H9 (cell line): ENCODE measurements around the gene TRUB2. TPM values are rescaled to one million over a fixed set of nuclear protein-coding genes. Genes with fewer than 3 reads are reported as not detected.

Experiments used
- DNase-seq: peaks from one replicate; pipeline ENCODE4 v3.0.0-alpha.2; 2017
- H2AFZ ChIP-seq: one replicate; pipeline ENCODE4 v1.6.1; 2013; ENCODE audit warnings: mild to moderate bottlenecking, low read length, control low read depth, moderate library complexity
- H2AK5ac ChIP-seq: 2 replicates; pipeline ENCODE4 v1.6.1; 2013; ENCODE audit warnings: low read length, control low read depth, mixed read lengths; ENCODE audit not compliant: insufficient read length
- H2BK120ac ChIP-seq: one replicate; pipeline ENCODE4 v1.6.1; 2013; ENCODE audit warnings: low read depth, mild to moderate bottlenecking, low read length, control low read depth, inconsistent platforms; ENCODE audit not compliant: poor library complexity, severe bottlenecking
- H2BK12ac ChIP-seq: 2 replicates; pipeline ENCODE4 v1.6.1; 2013; ENCODE audit warnings: low read length, control low read depth, mixed read lengths, low read depth; ENCODE audit not compliant: insufficient read length
- H2BK15ac ChIP-seq: 2 replicates; pipeline ENCODE4 v1.6.1; 2013; ENCODE audit warnings: low read depth, low read length, control low read depth
- H2BK20ac ChIP-seq: one replicate; pipeline ENCODE4 v1.6.1; 2013; ENCODE audit warnings: low read depth, mild to moderate bottlenecking, low read length, control low read depth, inconsistent platforms; ENCODE audit not compliant: poor library complexity, severe bottlenecking
- H2BK5ac ChIP-seq: 2 replicates; pipeline ENCODE4 v1.6.1; 2013; ENCODE audit warnings: low read length, control low read depth, mixed read lengths; ENCODE audit not compliant: insufficient read length
- H3K14ac ChIP-seq: 2 replicates; pipeline ENCODE4 v1.6.1; 2013; ENCODE audit warnings: low read length, control low read depth; ENCODE audit not compliant: insufficient read depth
- H3K18ac ChIP-seq: 2 replicates; pipeline ENCODE4 v1.6.1; 2013; ENCODE audit warnings: low read depth, mild to moderate bottlenecking, mixed read lengths, low read length, control low read depth; ENCODE audit not compliant: insufficient read length
- H3K23ac ChIP-seq: 2 replicates; pipeline ENCODE4 v1.6.1; 2013; ENCODE audit warnings: low read length, control low read depth, mixed read lengths, low read depth; ENCODE audit not compliant: insufficient read length
- H3K23me2 ChIP-seq: 2 replicates; pipeline ENCODE4 v1.6.1; 2013; ENCODE audit warnings: low read depth, mild to moderate bottlenecking, mixed read lengths, low read length, control low read depth; ENCODE audit not compliant: insufficient read length, poor library complexity, severe bottlenecking
- H3K27ac ChIP-seq: 2 replicates; pipeline ENCODE4 v1.5.1; 2013; ENCODE audit warnings: low read length, control low read depth, mixed read lengths, low read depth; ENCODE audit not compliant: insufficient read length
- H3K27me3 ChIP-seq: 2 replicates; pipeline ENCODE4 v1.6.1; 2013; ENCODE audit warnings: low read length, control low read depth, inconsistent platforms; ENCODE audit not compliant: insufficient read depth
- H3K4ac ChIP-seq: 2 replicates; pipeline ENCODE4 v1.6.1; 2013; ENCODE audit warnings: low read depth, mild to moderate bottlenecking, control low read depth, inconsistent platforms, low read length, moderate library complexity
- H3K4me1 ChIP-seq: 2 replicates; pipeline ENCODE4 v1.6.1; 2013; ENCODE audit warnings: low read length, control low read depth, inconsistent platforms; ENCODE audit not compliant: insufficient read depth
- H3K4me2 ChIP-seq: 2 replicates; pipeline ENCODE4 v1.6.1; 2013; ENCODE audit warnings: low read length, control low read depth, mixed read lengths; ENCODE audit not compliant: insufficient read length, insufficient read depth
- H3K56ac ChIP-seq: 2 replicates; pipeline ENCODE4 v1.6.1; 2013; ENCODE audit warnings: low read depth, mild to moderate bottlenecking, mixed read lengths, low read length, control low read depth; ENCODE audit not compliant: insufficient read length
- H3K79me1 ChIP-seq: 2 replicates; pipeline ENCODE4 v1.6.1; 2013; ENCODE audit warnings: low read depth, mild to moderate bottlenecking, moderate library complexity, low read length, control low read depth, inconsistent platforms; ENCODE audit not compliant: insufficient read depth, poor library complexity, severe bottlenecking
- H3K79me2 ChIP-seq: 2 replicates; pipeline ENCODE4 v1.6.1; 2013; ENCODE audit warnings: low read length, control low read depth, inconsistent platforms; ENCODE audit not compliant: insufficient read depth
- H3K9ac ChIP-seq: 2 replicates; pipeline ENCODE4 v1.6.1; 2013; ENCODE audit warnings: low read length, control low read depth, mixed read lengths; ENCODE audit not compliant: insufficient read length; ENCODE audit errors: extremely low read depth
- H3K9me3 ChIP-seq: one replicate; pipeline ENCODE4 v1.6.1; 2013; ENCODE audit warnings: low read depth, low read length, inconsistent platforms; ENCODE audit not compliant: control insufficient read depth
- H3T11ph ChIP-seq: one replicate; pipeline ENCODE4 v1.6.1; 2013; ENCODE audit warnings: mild to moderate bottlenecking, low read length, control low read depth, inconsistent platforms
- H4K20me1 ChIP-seq: one replicate; pipeline ENCODE4 v1.6.1; 2013; ENCODE audit not compliant: control insufficient read depth, insufficient read length, insufficient read depth
- H4K5ac ChIP-seq: 2 replicates; pipeline ENCODE4 v1.6.1; 2013; ENCODE audit warnings: low read depth, mild to moderate bottlenecking, mixed read lengths, low read length, control low read depth; ENCODE audit not compliant: insufficient read length
- H4K8ac ChIP-seq: replicated peaks from 2 replicates; pipeline ENCODE4 v1.6.1; 2013; ENCODE audit warnings: low read length, control low read depth, mixed read lengths, low read depth; ENCODE audit not compliant: insufficient read length
- H4K91ac ChIP-seq: 2 replicates; pipeline ENCODE4 v1.6.1; 2013; ENCODE audit warnings: low read depth, mild to moderate bottlenecking, moderate library complexity, mixed read lengths, low read length, control low read depth; ENCODE audit not compliant: insufficient read length
- H3K27ac Mint-ChIP-seq, 3 experiments: 2 replicates in 2 of 3; 3 replicates in 1 of 3; pipeline ENCODE4 v1.8.0; 2020 to 2021; ENCODE audit warnings: mixed read lengths in 3 of 3, mild to moderate bottlenecking in 1 of 3, moderate library complexity in 1 of 3
- H3K27me3 Mint-ChIP-seq: 2 replicates; pipeline ENCODE4 v1.8.0; 2021; ENCODE audit warnings: low read depth, mild to moderate bottlenecking, moderate library complexity, mixed read lengths
- H3K36me3 Mint-ChIP-seq, 3 experiments: 2 replicates in 2 of 3; 3 replicates in 1 of 3; pipeline ENCODE4 v1.8.0; 2020 to 2021; ENCODE audit warnings: low read depth in 3 of 3, mixed read lengths in 3 of 3; ENCODE audit not compliant: insufficient read depth in 1 of 3
- H3K4me1 Mint-ChIP-seq, 2 experiments: 2 replicates each; pipeline ENCODE4 v1.8.0; 2020; ENCODE audit warnings: mixed read lengths in 2 of 2
- H3K4me3 Mint-ChIP-seq, 2 experiments: 2 replicates in 1 of 2; 3 replicates in 1 of 2; pipeline ENCODE4 v1.8.0; 2020 to 2021; ENCODE audit warnings: mild to moderate bottlenecking in 2 of 2, mixed read lengths in 2 of 2, moderate library complexity in 1 of 2
- H3K9me3 Mint-ChIP-seq, 2 experiments: 2 replicates in 1 of 2; 3 replicates in 1 of 2; pipeline ENCODE4 v1.8.0; 2020; ENCODE audit warnings: mild to moderate bottlenecking in 2 of 2, mixed read lengths in 2 of 2, moderate library complexity in 1 of 2
- WGBS: extraction: QIAGEN DNeasy Blood & Tissue Kit; methylation state at CpG from one replicate; pipeline ENCODE4 v1.1.7; 2013; ENCODE audit warnings: missing lambda C conversion rate, low lambda C conversion rate, mixed read lengths; ENCODE audit not compliant: insufficient read length; ENCODE audit errors: extremely low coverage; 5-methylcytosine and 5-hydroxymethylcytosine counted together
- total RNA-seq: library from RNA; stranded (reverse); gene quantifications from 2 replicates; pipeline ENCODE4 v1.2.1, GENCODE V29; 2021
- TF ChIP-seq, protein P1 (sequence below): fragments of 200-600 bp; sonication (generic); conservative IDR thresholded peaks from 3 replicates; pipeline ENCODE4 v1.8.0; 2021; ENCODE audit warnings: antibody characterized with exemption, mild to moderate bottlenecking

The TRUB2 gene
- total RNA-seq, 1 experiment from 2014 or later, result 38.3 TPM

DNA sequence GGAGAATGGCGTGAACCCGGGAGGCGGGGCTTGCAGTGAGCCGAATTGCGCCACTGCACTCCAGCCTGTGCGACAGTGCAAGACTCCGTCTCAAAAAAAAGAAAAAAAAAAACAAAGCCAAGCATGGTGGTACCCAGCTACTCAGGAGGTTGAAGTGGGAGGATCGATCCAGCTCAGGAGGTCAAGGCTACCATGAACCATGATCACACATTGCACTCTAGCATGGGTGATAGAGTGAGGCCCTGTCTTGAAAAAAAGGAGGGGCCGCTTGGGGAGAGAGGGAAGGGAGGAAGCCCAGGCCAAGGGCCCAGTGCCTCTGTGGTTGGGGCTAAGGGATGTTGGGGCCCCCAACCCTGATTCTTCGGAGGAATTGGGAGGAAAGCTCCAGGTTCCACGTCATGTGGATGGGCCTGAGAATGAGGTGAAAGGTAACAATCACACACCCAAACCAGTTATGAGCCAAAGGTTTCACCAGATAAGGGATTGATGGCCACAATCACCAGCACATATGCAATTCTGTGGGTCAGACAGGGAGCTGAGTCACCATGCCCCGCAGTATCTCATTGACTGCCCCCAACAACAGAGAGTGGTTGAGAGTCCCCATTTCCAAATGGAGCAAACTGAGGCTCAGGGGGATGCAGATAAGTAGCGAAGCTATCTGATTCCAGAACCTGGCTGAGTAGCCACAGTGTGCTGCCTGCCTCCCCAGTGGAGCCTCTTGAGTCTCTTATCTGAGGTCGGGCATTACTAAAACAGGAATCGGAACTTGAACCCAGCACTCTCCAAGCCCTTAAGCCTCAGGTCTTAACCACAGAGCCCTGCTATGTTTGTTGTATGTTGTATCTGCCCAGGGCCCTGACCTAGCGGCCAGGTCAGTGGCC, 25.7 kb downstream of the TRUB2 start:
- Histone ChIP-seq H3K23me2 (no peaks in the 10 kb centered on the region), H2BK20ac (no peak overlapping the region), H3K18ac (no peak overlapping the region), H2BK120ac (no peak overlapping the region), H3K14ac (no peak overlapping the region), H2BK12ac (no peak overlapping the region), H2BK15ac (no peak overlapping the region), H3K79me2 (no peaks in the 10 kb centered on the region), H3K9me3 (no peaks in the 10 kb centered on the region), H3T11ph (no peak overlapping the region), H3K9ac (no peak overlapping the region), H3K56ac (no peak overlapping the region), H4K91ac (no peak overlapping the region), H3K27ac (no peak overlapping the region), H3K4ac (no peak overlapping the region), H4K20me1 (no peaks in the 10 kb centered on the region), H2AK5ac (no peak overlapping the region), H3K4me2 (no peak overlapping the region), H2AFZ (no peak overlapping the region), H3K27me3 (no peaks in the 10 kb centered on the region), H2BK5ac (no peak overlapping the region), H4K5ac (no peak overlapping the region), H3K4me1 (no peaks in the 10 kb centered on the region), H4K8ac (no peak overlapping the region), H3K23ac (no peak overlapping the region), H3K79me1 (no peaks in the 10 kb centered on the region)
- no peak for DNase-seq
- TF ChIP-seq, protein P1, sequence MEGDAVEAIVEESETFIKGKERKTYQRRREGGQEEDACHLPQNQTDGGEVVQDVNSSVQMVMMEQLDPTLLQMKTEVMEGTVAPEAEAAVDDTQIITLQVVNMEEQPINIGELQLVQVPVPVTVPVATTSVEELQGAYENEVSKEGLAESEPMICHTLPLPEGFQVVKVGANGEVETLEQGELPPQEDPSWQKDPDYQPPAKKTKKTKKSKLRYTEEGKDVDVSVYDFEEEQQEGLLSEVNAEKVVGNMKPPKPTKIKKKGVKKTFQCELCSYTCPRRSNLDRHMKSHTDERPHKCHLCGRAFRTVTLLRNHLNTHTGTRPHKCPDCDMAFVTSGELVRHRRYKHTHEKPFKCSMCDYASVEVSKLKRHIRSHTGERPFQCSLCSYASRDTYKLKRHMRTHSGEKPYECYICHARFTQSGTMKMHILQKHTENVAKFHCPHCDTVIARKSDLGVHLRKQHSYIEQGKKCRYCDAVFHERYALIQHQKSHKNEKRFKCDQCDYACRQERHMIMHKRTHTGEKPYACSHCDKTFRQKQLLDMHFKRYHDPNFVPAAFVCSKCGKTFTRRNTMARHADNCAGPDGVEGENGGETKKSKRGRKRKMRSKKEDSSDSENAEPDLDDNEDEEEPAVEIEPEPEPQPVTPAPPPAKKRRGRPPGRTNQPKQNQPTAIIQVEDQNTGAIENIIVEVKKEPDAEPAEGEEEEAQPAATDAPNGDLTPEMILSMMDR, result no peak
- Mint-ChIP-seq H3K27ac (no peak overlapping the region), H3K4me1 (peaks cover 2 to 4% of the 10 kb centered on the region in 2 experiments), H3K9me3 (no peaks in the 10 kb centered on the region), H3K27me3 (peaks cover 4% of the 10 kb centered on the region), H3K36me3 (no peaks in the 10 kb centered on the region), H3K4me3 (no peak overlapping the region)
- no CpG with 5 or more reads among the region's 16 CpGs for WGBS
